NCI-H2029 (cell line): ENCODE data around the gene PREB.
"Not testable (repeated sequence)": the region's sequence is repeated elsewhere in the genome, so short reads cannot be mapped to it uniquely, and the experiment has no call there.

Experiments
- DNase-seq: peaks from one replicate; lab custom pipeline; 2025; lab: John Stamatoyannopoulos, UW

Gene PREB, protein sequence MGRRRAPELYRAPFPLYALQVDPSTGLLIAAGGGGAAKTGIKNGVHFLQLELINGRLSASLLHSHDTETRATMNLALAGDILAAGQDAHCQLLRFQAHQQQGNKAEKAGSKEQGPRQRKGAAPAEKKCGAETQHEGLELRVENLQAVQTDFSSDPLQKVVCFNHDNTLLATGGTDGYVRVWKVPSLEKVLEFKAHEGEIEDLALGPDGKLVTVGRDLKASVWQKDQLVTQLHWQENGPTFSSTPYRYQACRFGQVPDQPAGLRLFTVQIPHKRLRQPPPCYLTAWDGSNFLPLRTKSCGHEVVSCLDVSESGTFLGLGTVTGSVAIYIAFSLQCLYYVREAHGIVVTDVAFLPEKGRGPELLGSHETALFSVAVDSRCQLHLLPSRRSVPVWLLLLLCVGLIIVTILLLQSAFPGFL

DNA sequence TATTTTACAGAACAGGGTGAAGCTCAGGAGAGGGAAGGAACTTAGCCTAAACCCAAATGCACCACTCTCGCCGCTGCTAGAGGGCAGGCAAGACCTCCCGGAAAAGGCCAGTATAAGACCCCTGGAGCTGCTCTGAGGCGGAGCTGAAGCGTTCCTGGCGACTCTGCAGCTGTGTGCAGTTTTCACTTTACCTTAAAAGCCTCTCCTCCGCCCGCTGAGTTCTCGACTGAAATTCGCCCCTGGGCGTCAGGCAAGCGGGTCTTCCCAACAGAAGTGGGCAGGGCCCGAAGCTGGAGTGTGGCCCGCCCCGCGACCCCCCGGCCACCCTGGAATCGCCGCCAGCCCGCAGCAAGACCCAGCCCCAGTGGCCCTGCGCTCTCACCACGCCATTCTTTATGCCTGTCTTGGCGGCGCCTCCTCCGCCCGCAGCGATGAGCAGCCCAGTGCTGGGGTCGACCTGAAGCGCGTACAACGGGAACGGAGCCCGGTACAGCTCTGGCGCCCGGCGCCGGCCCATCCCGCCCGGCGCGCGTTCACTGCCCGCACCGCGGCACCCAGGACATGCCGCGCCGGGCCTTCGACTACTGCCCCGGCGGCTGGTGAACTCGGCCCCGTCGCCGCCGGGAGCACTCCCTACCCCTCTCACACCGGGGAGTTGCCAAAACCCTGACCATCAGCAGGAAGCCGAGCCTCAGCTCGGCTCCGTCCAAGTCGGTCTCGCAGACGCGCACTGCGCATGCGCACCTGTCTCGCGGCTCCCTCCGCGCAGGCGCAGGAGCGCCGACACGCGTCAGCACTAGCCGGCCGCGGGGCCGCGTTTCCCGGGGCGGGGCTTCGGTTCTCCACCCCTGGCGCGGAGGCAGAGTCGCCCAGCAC lies at the start of gene PREB:
PREB (minus strand) TSS at position 732 of the 876 bp plus-strand sequence; CDS start at position 517, 215 bp downstream.
- DNase-seq = peak; percentile 93

DNA sequence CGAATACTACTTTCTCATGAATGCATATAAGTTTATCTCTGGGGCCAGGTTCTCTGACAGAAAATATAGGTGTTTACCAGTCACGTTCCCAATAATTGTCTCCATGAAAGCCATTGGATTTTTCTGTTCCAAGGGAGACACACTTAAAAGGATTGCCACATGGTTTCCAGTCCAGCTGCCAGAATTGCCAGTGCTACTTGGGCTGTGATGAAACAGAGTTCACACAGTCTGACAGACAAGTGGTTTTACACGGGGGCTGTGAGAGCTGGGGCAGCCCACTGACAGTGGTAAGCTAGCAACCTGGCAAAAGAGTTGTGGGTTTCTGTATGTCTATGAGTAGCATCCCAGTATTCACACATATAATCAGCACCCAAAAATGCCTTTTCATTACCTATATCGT lies 49.7 kb upstream of the PREB start:
- DNase-seq = no peak

DNA sequence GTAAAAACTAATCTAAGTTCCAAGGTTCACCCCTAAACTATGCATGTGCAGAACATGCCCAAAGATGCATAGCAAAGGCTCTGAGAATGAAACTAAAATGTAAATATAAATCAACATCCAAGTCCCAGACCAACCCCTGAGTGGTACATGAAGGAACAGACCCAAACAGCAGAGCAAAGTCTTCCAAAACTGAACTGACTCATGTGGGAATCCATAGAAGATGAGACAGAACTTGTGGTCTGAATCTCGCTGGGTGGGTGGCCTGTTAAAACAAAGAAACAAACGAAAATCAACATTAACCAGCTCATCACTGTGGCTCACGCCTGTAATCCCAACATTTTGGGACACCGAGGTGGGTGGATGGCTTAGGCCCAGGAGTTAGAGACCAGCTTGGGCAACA lies 47.9 kb upstream of the PREB start:
- no peak for DNase-seq

DNA sequence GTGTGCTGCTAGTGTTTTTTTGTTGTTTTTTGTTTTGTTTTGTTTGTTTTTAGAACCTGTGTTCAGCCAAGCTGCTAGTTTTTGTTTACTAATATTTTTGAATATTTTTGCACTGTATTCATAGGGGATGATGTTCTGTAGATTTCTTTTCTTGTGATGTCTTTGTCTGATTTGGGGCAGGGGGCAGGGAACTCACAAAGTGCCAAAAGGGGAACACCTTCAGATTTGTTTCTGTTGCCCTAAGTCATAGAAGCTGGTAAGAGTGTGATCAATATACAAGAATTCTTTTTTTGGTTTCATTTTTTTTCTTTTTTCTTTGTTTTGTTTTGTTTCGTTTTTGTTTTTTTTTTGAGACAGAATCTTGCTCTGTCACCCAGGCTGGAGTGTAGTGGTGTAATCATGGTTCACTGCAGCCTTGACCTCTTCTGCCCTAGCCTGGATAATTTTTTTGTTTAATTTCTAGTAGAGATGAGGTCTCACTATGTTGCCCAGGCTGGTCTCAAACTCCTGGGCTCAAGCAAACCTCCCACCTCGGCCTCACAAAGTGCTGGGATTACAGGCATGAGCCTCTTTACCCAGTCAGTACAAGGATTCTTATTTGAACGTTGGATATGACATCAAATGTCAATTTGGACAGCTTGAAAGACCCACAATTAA lies 45.0 kb upstream of the PREB start:
- no peak for DNase-seq

DNA sequence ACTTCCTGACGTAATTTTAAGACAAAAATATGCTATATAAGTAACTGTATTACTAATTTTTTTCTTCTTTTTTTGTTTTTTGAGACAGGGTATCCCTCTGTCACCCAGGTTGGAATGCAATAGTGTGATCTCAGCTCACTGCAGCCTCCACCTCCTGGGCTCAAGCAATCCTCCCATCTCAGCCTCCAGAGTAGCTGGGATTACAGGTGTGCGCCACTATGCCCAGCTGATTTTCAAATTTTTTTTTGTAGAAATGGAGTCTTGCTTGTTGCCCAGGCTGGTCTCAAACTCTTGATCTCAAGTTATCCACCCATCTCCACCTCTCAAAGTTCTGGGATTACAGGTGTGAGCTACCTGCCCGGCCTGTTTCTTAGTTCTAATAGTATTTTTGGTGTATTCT lies 44.0 kb upstream of the PREB start:
- DNase-seq = no peak

DNA sequence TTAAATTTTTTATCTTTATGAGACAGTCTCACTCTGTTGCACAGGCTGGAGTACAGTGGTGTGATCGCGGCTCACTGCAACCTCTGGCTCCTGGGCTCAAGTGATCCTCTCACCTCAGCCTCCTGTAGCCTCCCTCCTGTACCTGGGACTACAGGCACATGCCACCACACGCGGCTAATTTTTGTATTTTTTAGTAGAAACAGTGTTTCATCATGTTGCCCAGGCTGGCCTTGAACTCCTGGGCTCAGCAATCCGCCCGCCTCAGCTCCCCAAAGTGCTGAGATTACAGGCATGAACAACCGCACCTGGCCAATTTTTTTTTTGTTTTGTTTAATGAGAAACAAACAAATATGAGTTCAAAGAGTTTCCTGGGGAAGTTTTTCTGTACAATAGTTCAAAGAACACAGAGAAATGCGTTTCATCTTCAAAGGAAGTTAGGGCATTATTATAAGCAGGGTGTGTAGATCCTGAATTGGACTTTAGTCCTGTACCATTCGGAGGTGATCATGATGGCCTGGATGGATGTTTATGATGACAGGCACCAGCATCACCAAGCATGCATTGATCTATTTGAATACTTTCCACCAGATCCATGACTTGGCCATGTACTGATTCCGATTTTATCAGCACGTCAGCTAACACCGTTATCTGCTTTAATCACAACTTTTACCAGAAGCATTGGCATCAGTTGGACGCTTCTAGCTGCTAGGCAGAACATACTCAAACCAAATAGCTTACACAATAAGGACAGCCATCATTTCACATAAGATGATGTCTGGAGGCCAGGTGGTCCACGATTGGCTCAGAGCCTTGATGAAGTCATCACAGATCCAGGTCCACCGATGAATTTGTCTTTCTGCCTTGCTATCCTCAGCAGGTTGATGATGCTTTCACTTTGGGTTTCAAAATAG lies 43.3 kb upstream of the PREB start:
- no peak for DNase-seq

DNA sequence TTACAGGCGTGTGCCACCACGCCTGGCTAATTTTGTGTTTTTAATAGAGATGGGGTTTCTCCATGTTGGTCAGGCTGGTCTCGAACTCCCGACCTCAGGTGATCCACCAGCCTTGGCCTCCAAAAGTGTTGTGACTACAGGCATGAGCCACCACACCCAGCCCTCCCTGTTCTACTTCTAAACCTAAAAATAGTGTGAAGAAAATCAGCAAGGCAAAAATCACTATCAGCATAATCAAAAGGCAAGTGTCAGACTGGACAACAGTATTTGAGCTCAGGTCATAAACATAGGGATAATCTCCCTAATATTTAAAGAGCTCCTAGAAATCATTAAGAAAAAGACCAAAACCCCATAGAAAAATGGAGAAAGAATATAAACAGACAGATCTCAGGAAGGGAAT lies 41.3 kb upstream of the PREB start:
- DNase-seq = not testable (repeated sequence)

DNA sequence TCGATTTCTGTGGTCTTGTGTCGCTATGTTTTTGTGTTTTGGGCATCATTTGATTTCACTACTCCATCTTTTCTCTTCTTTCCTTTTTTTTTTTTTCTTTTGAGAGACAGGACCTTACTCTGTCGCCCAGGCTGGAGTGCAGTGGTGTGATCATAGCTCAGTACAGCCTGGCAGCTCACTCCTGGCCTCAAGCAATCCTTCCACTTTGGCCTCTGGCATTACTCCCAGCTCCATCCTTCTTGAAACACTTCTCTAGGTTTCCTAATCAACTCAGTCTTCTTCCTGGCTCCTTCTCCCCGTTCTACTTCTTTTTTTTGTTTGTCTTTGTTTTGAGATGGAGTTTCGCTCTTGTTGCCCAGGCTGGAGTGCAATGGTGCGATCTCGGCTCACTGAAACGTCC lies 40.9 kb upstream of the PREB start:
- DNase-seq = no peak

DNA sequence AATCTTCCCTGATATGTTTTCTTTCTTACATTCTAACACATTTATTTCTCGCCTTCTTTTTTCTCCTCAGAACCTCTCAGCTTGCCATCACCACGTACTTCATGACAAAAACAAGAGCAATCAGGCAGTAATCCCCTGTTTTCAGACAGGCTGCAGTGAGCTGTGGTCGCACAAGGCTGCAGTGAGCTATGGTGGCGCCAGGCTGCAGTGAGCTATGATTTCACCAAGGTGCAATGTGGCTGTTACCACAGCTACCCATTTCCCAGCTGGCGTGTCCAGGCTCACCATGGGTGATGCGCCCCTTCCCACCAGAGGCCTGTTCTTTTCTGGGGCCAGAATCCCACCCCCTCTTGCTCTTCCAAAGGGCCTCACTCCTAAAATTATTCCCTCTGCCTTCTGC lies 40.2 kb upstream of the PREB start:
- DNase-seq = no peak

DNA sequence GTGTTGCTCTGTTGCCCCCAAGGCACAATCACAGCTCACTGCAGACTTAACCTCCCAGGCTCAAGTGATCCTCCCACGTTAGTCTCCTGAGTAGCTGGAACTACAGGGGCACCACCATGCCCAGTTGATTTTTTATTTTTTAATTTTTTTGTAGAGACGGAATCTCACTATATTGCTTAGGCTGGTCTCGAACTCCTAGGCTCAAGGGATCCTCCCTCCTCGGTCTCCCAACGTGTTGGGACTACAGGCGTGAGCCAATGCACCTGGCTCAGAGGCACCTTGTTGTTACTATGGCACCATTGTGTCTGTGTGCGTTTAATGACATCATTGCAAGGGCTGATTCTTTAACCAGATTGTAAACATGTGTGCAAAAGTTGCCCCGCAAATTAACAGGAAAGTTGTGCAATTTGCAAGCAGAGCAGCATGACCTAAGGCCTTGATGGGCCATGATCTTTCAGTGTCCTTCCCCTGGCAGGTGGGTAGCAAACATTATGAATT lies 37.0 kb upstream of the PREB start:
- DNase-seq = peak; percentile 40

DNA sequence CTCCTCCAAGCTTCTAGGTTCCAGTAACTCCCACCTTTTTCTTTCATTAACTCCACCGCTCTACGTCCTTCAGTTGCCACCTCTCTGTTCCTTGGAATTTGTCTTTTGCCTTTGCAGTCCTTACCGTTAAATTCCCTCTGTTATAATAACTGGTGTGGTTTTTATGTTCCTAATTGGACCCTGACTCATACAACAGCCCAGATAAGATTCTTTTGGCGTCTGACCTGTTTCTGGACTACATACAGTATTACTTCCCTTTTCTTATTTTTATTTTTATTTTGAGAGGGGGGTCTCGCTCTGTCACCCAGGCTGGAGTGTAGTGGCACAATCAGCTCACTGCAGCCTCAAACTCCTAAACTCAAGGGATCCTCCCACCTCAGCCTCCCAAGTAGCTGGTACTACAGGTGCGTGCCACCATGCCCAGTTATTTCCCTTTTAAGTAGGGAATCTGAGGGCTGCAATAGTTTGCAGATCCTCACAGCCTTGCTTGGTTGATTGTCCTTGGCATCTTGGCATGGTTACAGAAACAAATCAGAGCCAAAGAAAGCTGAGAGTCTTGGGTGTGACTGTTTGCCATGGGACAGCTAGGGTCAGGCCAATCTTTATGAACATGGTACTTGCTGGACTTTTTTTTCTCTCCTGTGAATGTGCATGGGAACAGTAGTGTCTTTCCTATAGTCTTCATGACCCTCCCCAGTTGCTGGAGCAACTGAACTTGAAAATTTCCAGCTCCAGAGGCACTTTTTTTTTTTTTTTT lies 36.3 kb upstream of the PREB start:
- DNase-seq = no peak

DNA sequence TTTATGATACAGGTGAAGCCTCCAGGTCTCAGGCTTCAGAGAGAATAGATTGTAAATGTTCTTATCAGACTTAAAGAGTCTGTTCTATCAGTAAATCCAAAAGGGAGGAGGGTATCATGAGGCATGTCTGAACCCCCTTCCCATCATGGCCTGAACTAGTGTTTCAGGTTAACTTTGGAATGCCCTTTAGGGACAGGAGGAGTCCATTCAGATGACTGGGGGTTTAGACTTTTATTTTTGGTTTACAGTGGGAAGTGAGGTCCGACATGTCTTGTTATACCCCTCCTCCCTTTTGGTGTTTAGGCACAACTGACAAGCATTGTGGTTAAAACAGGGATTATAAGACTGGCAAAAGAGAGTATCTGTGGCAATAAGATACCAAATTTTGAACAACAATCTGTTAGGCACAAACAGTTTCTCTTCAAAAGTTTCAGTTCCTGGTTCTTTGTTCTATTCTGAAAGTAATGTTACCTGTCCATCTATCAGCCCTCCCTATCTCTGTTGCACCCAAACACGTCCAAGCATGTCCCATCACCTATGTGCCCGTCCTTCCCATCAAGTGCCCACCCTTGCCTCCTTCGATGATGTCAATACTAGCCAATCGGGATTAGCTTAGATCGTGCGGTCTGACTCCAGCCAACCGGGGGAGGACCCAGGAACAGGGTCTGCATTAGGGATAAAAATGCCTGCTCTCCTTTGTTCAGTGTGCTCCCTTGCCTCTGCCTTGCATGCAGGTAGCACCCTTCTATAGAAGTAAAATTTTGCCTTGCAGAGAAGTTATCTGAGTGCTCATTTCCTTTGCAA lies 30.7 kb upstream of the PREB start:
- no peak for DNase-seq

DNA sequence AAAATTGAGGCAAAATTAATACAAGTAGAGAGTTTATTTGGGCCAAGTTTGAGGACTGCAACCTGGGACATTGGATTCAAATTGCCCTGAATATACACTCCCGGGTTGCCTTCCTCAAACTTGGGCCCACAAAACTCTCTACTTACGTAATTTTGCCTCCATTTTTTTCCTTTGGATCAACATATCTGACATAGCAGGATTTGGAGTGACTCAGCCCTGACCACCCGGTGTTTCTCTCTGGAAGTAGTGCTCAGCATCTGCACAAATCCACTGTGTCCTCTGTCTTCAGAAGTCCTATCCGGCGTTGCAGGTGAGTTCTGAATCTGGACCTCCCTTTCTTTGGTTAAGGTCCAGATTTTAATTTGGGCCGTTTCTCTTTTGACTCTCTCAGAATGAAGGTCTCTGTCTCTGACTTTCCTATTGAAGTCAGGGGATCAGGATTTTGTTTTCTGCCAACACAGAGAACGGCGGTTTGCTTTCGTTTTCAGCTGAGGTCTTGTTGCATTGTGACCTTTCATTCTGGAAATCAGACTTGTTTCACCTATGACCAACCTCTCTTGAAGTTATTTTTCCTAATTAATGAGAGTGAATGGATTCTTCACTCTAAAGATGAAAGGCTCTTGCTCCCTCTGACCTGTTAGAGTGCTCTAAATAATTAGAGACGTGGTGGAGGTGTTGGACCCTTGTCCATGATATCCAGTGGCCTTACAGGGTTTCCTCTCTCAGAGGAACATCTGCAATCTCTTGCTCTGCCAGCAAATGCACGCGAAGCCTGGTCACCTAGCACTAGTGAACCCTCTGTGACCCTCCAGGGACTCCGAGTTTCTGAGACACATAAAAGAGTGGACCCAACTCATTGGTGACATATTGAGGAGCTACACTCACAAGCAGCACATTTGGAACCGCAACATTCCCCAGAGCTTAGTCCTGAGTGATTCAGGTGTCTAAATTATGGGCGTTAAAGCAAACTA lies 28.0 kb upstream of the PREB start:
- DNase-seq = no peak

DNA sequence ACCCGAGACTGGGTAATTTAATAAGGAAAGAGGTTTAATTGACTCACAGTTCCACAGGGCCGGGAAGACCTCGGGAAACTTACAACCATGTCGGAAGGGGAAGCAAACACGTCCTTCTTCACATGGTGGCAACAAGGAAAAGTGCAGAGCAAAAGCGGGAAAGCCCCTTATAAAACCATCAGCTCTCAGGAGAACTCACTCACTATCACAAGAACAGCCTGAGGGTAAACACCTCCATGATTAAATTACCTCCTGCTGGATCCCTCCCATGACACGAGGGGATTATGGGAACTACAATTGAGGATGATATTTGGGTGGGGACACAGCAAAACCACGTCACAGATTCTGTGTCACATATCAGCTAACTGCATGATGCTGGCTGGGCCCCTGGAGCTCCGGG lies 25.8 kb upstream of the PREB start:
- DNase-seq = no peak

DNA sequence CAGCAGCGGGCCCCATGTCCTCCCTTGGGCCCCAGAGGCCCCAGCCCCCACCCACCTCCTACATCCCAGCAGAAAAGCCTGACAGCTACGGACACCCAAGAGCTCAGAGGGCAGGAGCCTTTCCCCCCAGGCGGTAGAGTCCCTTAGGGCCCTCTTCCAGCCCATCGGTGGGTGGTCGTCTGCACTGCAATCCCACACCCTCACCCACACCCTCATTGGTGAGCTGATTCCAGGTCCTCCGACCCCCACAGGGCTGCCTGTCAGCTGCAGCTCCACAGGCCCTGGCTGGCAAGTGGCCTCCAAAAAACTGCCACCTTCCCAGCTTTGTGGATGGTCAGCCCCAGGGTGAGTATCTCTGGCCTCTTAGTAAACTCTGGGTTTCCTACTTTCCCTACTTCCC lies 24.8 kb upstream of the PREB start:
- no peak for DNase-seq

DNA sequence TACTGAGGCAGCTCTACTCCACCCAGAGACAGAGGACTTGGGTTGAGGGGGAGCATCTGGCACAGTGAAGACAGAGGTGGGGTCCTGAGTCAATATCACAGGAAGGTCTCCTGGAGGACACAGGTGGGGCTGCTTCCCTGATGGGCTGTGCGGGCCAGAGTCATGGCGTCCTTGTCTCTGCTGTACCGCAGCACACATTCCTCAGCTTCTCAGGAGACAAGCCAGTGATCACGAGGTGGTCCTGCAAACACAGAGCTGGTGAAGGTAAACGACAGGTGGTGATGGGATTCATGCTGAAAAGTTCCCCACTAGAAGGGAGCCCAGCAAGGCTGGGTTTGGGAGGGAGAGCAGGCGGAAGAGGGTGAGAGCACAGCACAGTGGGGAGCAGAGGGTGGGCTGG lies 24.0 kb upstream of the PREB start:
- DNase-seq = no peak

DNA sequence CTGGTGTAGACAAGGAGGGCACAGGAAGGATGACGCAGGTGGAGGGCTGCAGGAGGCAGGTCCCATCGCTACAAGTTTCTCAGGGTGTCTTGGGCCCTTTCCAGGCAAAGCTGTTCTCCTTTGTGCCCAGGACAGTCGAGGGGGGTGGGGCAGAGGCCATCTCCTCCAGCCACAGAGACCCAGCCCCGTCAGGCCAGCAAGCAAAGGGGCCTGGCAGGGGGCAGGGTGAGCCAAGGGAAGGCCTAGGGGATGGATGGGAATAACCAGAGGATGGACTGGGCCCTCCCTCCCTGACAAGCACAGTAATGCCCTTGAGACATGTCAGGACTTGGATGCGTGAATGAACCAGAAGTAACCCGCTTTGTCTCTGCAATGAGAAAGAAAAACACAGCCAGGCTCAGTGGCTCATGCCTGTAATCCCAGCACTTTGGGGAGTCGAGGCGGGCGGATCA lies 20.7 kb upstream of the PREB start:
- no peak for DNase-seq

DNA sequence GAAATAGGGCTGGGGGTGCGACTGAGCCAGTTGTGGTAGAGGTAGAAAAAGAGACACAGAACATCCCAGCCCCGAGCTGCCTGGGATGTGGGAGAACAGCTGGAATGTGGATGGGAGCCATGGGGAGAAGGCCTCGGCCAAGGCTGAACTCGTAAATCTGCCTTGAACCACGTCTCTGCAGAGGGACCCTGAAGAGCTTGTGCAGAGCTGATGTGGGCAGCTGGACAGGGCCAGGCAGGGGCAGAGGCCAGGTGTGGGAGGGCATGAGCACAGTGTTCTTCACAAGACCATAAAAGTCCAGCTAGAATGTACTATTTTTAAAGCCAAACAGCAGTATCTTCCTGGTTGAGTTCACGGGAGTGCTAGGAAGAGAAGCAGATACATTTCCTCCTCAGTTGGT lies 20.1 kb upstream of the PREB start:
- no peak for DNase-seq
